NCI-H748 treated with DMSO at 0.1 percent for 48 hours (cell line): ENCODE results near the gene KANK2.

Source experiments
- DNase-seq: peaks from one replicate; lab custom pipeline; 2025; lab: John Stamatoyannopoulos, UW

Gene KANK2

DNA sequence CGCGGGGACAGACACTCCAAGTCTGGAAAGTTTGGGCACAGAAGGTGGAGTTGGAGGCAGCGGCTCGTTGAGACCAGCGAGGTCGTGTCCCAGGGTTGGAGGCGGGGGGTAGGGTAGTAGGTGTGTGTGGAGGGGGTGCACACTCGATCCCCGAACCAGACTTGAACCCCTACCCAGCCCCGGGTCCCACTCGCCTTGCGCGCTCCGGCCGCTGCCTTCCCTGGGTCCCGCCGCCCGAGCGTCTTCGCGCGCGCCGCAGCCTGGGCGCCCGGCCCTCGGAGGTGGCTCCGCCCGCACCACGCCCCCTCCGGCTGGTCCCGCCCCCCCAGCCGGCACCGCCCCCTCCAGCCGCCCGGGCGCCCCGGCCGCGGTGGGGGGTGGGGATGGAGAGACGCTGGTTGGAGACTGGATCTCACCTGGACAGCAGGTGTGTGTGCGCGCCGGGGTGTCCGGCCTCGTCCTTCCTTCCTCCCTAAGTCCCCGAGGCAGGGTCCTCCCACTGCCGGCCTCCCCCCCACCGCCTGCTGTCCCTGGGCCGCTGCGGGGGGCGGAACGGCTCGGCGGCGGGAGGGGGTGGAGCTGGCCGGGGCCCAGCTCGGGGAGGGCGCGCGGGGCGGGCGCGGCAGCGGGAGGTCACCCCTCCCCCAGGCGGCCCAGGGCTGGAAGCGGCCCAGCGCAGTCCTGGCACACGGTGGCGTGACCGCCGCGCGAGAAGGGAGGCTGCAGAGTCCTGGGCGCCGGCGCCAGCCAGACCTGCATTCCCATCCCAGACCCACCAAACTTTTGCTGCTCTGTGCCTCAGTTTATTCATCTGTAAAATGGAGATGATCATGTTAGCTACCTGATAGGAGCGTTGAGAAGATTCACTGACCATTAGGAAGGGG lies at the start of gene KANK2:
TSS of gene KANK2 (minus strand) at position 255 of the 884 bp plus-strand sequence. CDS start 3,034 bp downstream, outside the sequence.
- peak; percentile 59 for DNase-seq

DNA sequence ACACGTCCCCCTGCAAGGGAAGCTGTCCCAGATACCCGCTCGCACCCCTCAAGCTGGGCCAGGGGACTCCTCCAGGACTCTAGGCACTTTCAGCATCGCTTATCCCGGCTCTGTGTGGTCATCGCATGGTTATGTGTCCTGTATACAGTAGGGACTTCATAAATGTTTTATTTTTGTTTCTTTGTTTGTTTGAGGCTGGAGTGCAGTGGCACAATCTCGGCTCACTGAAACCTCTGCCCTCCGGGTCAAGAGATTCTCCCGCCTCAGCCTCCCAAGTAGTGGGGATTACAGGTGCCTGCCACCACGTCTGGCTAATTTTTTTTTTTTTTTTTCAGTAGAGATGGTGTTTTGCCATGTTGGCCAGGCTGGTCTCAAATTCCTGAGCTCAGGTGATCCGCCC lies 49.6 kb upstream of the KANK2 start:
- no peak for DNase-seq

GRCh38 chr19:11244846-11245589 lies 47.7 kb upstream of the KANK2 start:
- DNase-seq, result no peak

GRCh38 chr19:11243798-11244169 lies 46.4 kb upstream of the KANK2 start:
- DNase-seq, result no peak

- peak; percentile 30 for DNase-seq
Observed at GRCh38 chr19:11242864-11243797, 45.8 kb upstream of the KANK2 start.

DNA sequence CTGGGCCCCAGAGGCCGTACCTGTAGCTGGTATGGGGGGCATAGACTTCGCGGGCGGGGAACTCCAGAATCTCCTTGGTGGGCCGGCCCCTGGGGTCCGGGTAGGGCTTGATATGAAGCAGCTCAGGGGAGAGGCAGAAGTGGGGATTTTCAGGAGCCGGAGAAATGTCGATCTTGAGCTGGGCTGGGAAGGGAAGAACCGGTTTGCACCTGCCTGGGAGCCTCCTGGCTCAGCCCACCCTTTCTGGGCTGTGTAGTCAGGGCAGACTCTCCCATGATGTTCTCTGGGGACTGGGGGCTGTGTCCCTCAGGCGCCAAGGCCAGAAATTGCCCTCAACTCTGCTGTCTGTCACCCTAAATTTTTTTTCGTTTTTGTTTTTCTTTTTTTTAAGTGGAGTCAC lies 44.7 kb upstream of the KANK2 start:
- no peak for DNase-seq

DNA sequence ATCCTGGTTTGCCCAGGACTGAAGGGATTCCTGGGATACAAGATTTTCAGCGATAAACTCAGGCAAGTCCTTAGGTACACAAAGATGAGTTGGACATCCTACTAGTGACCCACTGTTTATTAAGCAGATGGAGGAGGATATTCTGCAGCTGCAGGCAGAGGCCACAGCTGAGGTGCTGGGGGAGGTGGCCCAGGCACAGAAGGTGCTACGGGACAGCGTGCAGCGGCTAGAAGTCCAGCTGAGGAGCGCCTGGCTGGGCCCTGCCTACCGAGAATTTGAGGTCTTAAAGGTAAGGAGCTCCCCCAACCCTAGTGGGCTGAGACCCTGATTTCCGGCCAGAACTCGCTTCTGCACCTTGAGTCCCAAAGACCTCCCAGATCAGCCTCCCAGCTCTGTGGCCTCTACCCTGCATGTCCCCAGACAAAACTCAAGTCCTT lies 42.7 kb upstream of the KANK2 start:
- no peak for DNase-seq

GRCh38 chr19:11239377-11240000 lies 42.1 kb upstream of the KANK2 start, which contains the start of gene ANGPTL8:
Gene ANGPTL8 (plus strand): TSS chr19:11239619. CDS start chr19:11239638, 19 bp downstream.
- no peak for DNase-seq

- no peak for DNase-seq
Observed at GRCh38 chr19:11238781-11239376, 41.5 kb upstream of the KANK2 start.

DNA sequence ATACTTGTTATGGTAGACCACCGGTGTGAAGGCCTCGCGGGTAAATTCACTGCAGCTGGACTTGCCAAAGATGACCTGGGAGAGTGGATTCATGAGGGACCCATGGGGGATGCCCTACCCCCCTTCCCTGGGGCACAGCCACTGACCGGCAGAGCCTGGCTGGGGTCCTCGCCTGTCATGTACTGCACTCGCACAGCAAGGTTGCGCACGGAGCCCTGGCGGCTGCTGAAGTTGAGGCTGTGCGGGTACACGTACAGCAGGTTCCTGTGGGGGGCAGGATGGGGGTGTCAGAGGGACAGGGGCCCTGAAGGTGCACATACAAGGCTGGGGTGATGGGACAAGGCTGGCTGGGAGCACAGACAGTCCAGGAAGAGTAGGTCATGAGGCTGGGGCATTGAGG lies 40.7 kb upstream of the KANK2 start:
- DNase-seq, result no peak

GRCh38 chr19:11237321-11237720 lies 40.0 kb upstream of the KANK2 start:
- no peak for DNase-seq

DNA sequence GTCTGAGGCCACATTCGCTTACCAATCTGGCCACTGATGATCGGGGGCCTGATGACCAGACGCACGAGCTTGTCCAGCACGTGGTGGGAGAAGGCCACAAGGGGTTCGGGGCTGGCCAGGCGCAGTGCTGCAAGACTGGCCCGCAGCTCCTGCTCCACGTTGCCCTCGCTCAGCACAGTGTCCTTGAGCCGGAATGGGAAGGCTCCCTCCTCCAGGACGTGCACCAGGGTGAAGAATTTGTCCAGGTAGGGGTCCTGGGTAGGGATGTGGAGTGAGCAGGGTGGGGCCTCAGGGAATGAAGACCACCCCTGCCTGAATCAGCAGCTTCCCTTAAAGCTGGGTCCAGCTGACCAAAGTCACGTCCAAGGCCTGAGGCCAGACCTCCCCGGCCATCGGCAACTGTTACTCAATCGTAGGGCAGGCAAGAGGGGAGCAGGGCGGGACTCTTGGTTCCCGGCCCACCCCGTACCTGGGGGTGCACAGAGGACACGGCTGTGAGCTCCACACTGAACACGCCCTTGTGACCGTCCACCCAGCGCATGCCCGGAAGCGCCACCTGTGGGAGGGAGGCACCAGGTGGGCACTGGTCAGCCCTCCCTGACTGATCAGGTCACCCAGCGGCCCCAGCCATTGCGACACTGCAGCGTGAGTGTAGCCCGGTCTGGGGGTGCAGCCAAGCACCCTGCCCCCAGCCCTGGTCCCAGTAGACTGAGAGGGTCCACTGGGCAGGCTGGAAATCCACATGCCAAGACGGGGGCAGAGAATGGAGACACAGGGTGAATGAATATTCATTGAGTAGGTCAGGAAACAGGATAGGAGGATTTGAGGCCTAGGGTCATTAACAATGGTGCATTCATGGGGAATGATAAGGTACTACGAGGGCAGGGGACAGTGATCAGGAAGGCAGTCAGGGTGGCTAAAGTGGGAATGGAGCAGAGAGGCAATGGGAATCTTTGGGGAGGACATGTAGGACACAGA lies 39.3 kb upstream of the KANK2 start:
- DNase-seq, result no peak

GRCh38 chr19:11234486-11235075 lies 37.2 kb upstream of the KANK2 start:
- DNase-seq, result no peak

GRCh38 chr19:11233073-11233472 lies 35.7 kb upstream of the KANK2 start:
- DNase-seq, result no peak

DNA sequence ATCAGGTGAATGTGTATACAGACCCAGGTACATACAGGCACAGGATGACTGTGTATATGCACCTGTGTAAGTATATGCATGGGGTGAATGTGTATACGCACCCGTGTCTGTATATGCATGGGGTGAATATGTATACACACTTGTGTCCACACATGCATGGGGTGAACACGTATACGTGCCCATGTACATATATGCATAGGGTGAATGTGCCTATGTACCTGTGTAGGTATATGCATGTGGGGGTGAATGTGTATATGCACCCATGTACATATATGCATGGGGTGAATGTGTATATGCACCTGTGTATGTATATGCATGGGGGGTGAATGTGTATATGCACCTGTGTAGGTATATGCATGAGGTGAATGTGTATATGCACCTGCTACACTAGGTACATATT lies 35.2 kb upstream of the KANK2 start:
- DNase-seq, result no peak

DNA sequence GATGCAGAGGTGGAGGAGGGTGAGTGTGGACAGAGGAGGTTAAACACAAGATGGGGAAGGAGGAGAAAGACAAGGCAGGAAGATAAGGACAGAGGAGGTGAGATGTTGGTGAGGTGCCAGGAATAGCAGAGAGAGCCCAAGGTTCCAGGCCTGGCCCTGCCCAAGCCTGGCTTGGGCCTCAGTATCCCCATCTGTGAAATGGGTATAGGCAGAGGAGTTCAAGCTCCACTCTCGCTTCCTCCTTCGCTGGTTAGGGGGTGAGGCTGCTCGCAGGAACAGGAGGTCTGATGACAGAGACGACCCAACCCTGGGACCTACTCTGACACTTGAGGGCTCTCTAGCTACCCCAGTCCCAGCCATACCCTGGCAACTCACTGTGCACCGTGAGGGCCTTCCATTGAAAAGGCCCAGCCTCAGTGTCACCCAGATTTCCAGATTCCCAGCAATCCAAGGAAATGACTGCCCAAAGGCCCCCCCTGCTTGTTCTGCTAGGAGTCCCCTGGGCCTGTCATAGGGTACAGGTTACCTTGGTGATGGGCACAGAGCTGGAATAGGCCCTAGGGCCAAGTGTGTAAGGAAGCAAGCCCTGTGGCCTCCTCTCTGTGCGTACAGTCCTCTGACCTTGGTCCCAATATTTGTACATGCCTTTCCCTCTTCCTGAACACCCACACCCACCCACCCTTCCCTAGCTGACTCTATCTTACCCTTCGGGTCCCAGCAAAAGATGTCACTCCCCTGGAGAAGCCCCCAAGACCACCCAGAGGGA lies 33.5 kb upstream of the KANK2 start:
- DNase-seq, result no peak

GRCh38 chr19:11227195-11227886 lies 30.0 kb upstream of the KANK2 start:
- DNase-seq, result no peak

DNA sequence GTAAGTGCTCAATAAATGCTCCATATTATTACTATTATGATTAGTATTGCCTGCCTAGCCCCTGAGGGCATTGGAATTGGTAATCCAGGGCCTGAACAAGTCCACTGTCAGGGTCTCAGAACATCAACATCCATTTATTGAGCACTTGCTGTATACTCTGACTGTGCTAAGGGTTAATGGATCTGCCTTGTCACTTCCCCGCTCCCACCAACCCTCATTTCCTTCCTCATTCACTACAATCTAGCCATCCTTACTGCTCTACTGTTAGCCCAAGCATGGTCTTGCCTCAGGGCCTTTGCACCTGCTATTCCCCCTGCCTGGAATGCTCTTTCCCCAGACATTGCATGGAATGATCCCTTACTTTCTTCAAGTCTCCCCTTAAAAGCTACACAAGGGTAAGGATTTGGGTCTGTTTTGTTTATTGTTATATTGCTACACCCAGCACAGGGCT lies 29.4 kb upstream of the KANK2 start:
- DNase-seq, result no peak
